Stomach (tissue), 9 donors: Measurements from ENCODE around the gene DPP8. TPM values are rescaled to one million over a fixed set of nuclear protein-coding genes. Genes with fewer than 3 reads are reported as not detected.
"Not testable (repeated sequence)": the region's sequence is repeated elsewhere in the genome, so short reads cannot be mapped to it uniquely, and the experiment has no call there.

ENCODE experiments used
- DNase-seq, 2 donors: peaks; one replicate each; pipeline versions ENCODE4 v3.0.0 to v3.0.0-alpha.2; 2013 to 2019
- H3K27ac ChIP-seq, 5 donors: fragments of 200-600 bp in 4 of 5; sonication (generic) in 4 of 5; one replicate each; pipeline ENCODE4 v1.5.1; 2013 to 2019; ENCODE audit warnings: mild to moderate bottlenecking in 1 of 5, moderate library complexity in 1 of 5
- H3K27me3 ChIP-seq, 3 donors: fragments of 200-600 bp; sonication (generic); one replicate each; pipeline ENCODE4 v1.5.1; 2017 to 2019; ENCODE audit warnings: mixed run types in 1 of 3
- H3K36me3 ChIP-seq, 4 donors: fragments of 200-600 bp; sonication (generic); 1 replicate in 3 of 4; 2 replicates in 1 of 4; pipeline ENCODE4 v1.5.1; 2016 to 2019
- H3K4me1 ChIP-seq, 4 donors: fragments of 200-600 bp; sonication (generic); one replicate each; pipeline ENCODE4 v1.5.1; 2016 to 2019
- H3K4me3 ChIP-seq, 4 donors: fragments of 200-600 bp; sonication (generic) in 3 of 4; one replicate each; pipeline ENCODE4 v1.5.1; 2016 to 2019; ENCODE audit warnings: mild to moderate bottlenecking in 1 of 4
- H3K9me3 ChIP-seq, 4 donors: fragments of 200-600 bp; sonication (generic); one replicate each; pipeline ENCODE4 v1.5.1; 2016 to 2019
- CTCF ChIP-seq, 7 experiments: fragments of 450-650 bp in 4 of 7; fragments of 200-600 bp in 3 of 7; sonication (generic) in 3 of 7; IDR thresholded peaks; one replicate each; pipeline ENCODE4 v1.5.1; 2016 to 2019; ENCODE audit warnings: antibody characterized with exemption in 7 of 7, control low read depth in 2 of 7, mild to moderate bottlenecking in 1 of 7
- EP300 ChIP-seq: sonication (generic); formaldehyde crosslinking; IDR thresholded peaks from one replicate; pipeline ENCODE4 v1.6.1; 2017; ENCODE audit warnings: antibody characterized with exemption
- POLR2A ChIP-seq, 4 donors: fragments of 450-650 bp; IDR thresholded peaks; one replicate each; pipeline ENCODE4 v1.6.1; 2016; ENCODE audit warnings: antibody characterized with exemption in 4 of 4, control low read depth in 2 of 4, mild to moderate bottlenecking in 1 of 4, moderate library complexity in 1 of 4
- POLR2AphosphoS5 ChIP-seq, 3 donors: sonication (generic); formaldehyde crosslinking; IDR thresholded peaks; one replicate each; pipeline ENCODE4 v1.6.1; 2016; ENCODE audit warnings: antibody characterized with exemption in 3 of 3
- WGBS, 5 donors: extraction: QIAGEN DNeasy Blood & Tissue Kit in 3 of 5; methylation state at CpG; one replicate each; pipeline versions ENCODE4 v1.1.5 to v1.1.7; 2013 to 2018; 5-methylcytosine and 5-hydroxymethylcytosine counted together
- intact Hi-C: fragments of 100-400 bp; cut with DNase I; formaldehyde crosslinking; loops from one replicate; pipeline ENCODE4 v1.15.1; 2023; ENCODE audit warnings: low total_unique reads
- polyA plus RNA-seq, 3 donors: library from polyadenylated mRNA; stranded (reverse); fragments of 200-250 nt; gene quantifications; one replicate each; pipeline ENCODE4 v1.2.3, GENCODE V29; 2013
- total RNA-seq, 5 donors: library from RNA; depleted of rRNA; stranded (reverse); fragments of >200 nt; gene quantifications; one replicate each; pipeline versions ENCODE4 v1.1.0 to v1.2.3, GENCODE V29; 2014 to 2016
- donor health status: healthy with polysubstance abuse.
- donor health status: Bipolar disorder and iron deficiency.
- donor health status: healthy.

Gene DPP8
- total and polyA plus RNA-seq, 8 donors: 4.5 to 89.0 (median 21.6) TPM

GRCh38 chr15:65460741-65461347 is 56.6 kb downstream of the DPP8 start:
- peaks cover 76 to 100% (median 100%) of the 10 kb centered on the region in 4 donors for H3K36me3 ChIP-seq

GRCh38 chr15:65455256-65455655 is 62.2 kb downstream of the DPP8 start:
- DNase-seq, H3K27ac ChIP-seq, H3K4me1 ChIP-seq, H3K27me3 ChIP-seq, intact Hi-C loops, H3K9me3 ChIP-seq, H3K4me3 ChIP-seq: not testable (repeated sequence)
- H3K36me3 ChIP-seq: peaks cover 55 to 100% (median 100%) of the 10 kb centered on the region in 4 donors
- WGBS, 5 donors: 90 to 98% (median 94%) methylated on average over 4 of the region's 4 CpGs

More at GRCh38 chr15:65460741-65461347, 56.6 kb downstream of the DPP8 start:
- Histone ChIP-seq H3K4me1 (no peaks in the 10 kb centered on the region), H3K4me3 (no peak overlapping the region), H3K27ac (no peak overlapping the region), H3K27me3 (no peaks in the 10 kb centered on the region), H3K9me3 (no peaks in the 10 kb centered on the region)
- no peak for DNase-seq
- WGBS, 5 donors: 87 to 90% (median 89%) methylated on average over 5 of the region's 5 CpGs
- TF ChIP-seq EP300 (no peak), CTCF (IDR thresholded peaks at IDR 0.05) (no peak), POLR2A (IDR thresholded peaks at IDR 0.05) (no peak), POLR2AphosphoS5 (IDR thresholded peaks at IDR 0.05) (no peak)
- intact Hi-C loops: no loop called here

GRCh38 chr15:65451989-65452388 is 65.5 kb downstream of the DPP8 start:
- Histone ChIP-seq H3K4me3 (no peak overlapping the region), H3K4me1 (no peaks in the 10 kb centered on the region), H3K9me3 (no peaks in the 10 kb centered on the region), H3K27ac (no peak overlapping the region), H3K27me3 (no peaks in the 10 kb centered on the region), H3K36me3 (peaks cover 61 to 97% (median 95%) of the 10 kb centered on the region in 4 donors)
- WGBS, 5 donors: 90 to 95% (median 94%) methylated on average over 6 of the region's 6 CpGs
- TF ChIP-seq CTCF (IDR thresholded peaks at IDR 0.05) (no peak), EP300 (no peak), POLR2AphosphoS5 (IDR thresholded peaks at IDR 0.05) (no peak), POLR2A (IDR thresholded peaks at IDR 0.05) (no peak)
- DNase-seq: no peak
- intact Hi-C loops: no loop called here

- DNase-seq: no peak
- H3K4me3 ChIP-seq: no peak overlapping the region
- TF ChIP-seq EP300: no peak
- no peak for TF ChIP-seq POLR2AphosphoS5 (IDR thresholded peaks at IDR 0.05)
- no peak for TF ChIP-seq CTCF (IDR thresholded peaks at IDR 0.05)
- no peak for TF ChIP-seq POLR2A (IDR thresholded peaks at IDR 0.05)
- H3K9me3 ChIP-seq: no peaks in the 10 kb centered on the region
- H3K27ac ChIP-seq: no peak overlapping the region
- no peaks in the 10 kb centered on the region for H3K27me3 ChIP-seq
- peaks cover 52 to 97% (median 94%) of the 10 kb centered on the region in 4 donors for H3K36me3 ChIP-seq
- intact Hi-C loops: no loop called here
- H3K4me1 ChIP-seq: no peaks in the 10 kb centered on the region
Observed at GRCh38 chr15:65450556-65450955, 66.9 kb downstream of the DPP8 start.

- intact Hi-C loops: no loop called here
- no peak for DNase-seq
- H3K36me3 ChIP-seq: peaks cover 39 to 89% (median 82%) of the 10 kb centered on the region in 4 donors
- H3K27ac ChIP-seq: no peak overlapping the region
- no peaks in the 10 kb centered on the region for H3K9me3 ChIP-seq
- no peak overlapping the region for H3K4me3 ChIP-seq
- H3K27me3 ChIP-seq: no peaks in the 10 kb centered on the region
- H3K4me1 ChIP-seq: no peaks in the 10 kb centered on the region
- TF ChIP-seq POLR2AphosphoS5 (IDR thresholded peaks at IDR 0.05) (no peak), EP300 (no peak), CTCF (IDR thresholded peaks at IDR 0.05) (no peak), POLR2A (IDR thresholded peaks at IDR 0.05) (no peak)
- 87 to 88% (median 88%) methylated on average over 2 of the region's 2 CpGs for WGBS, 5 donors
Observed at GRCh38 chr15:65447145-65447544, 70.3 kb downstream of the DPP8 start.
